IMR-90 (cell line): ENCODE results near the gene SH3RF3. TPM values are rescaled to one million over a fixed set of nuclear protein-coding genes. Genes with fewer than 3 reads are reported as not detected.

Source experiments
- ATAC-seq: fragments of 200-7000 bp; cut with Tn5 transposase; 2 replicates; pipeline ENCODE4 v1.9.1; 2020; ENCODE audit warnings: low read depth, mild to moderate bottlenecking, moderate library complexity
- BruUV-seq: library from RNA; stranded (reverse); fragments of 400-500 nt; replicated peaks from 2 replicates; lab custom pipeline; 2021; lab: Mats Ljungman, UMichigan
- CTCF ChIA-PET: fragments of 300-600 bp; formaldehyde crosslinking; extraction: SDS; loops from one replicate; lab custom pipeline; 2021; ENCODE audit warnings: antibody characterized with exemption; lab: Yijun Ruan, JAX
- POLR2A ChIA-PET: fragments of 300-600 bp; sonication (Branson Sonifier 250); formaldehyde crosslinking; loops from one replicate; lab custom pipeline; 2022; ENCODE audit warnings: antibody characterized with exemption; ENCODE audit not compliant: unreplicated experiment; lab: Charles Lee
- DNase-seq: peaks from one replicate; pipeline ENCODE4 v3.0.0; 2013
- H2AFZ ChIP-seq: replicated peaks from 2 replicates; pipeline ENCODE3; 2013; ENCODE audit warnings: low read length, mild to moderate bottlenecking; ENCODE audit not compliant: poor library complexity
- H2AK5ac ChIP-seq: 2 replicates; pipeline ENCODE4 v1.6.1; 2013; ENCODE audit warnings: low read depth, low read length, inconsistent platforms
- H2AK9ac ChIP-seq: replicated peaks from 2 replicates; pipeline ENCODE3; 2013; ENCODE audit warnings: mild to moderate bottlenecking, low read depth, low read length, moderate library complexity; ENCODE audit not compliant: poor library complexity
- H2BK120ac ChIP-seq: 2 replicates; pipeline ENCODE4 v1.6.1; 2013; ENCODE audit warnings: low read depth, low read length, inconsistent platforms
- H2BK15ac ChIP-seq: 3 replicates; pipeline ENCODE4 v1.6.1; 2013; ENCODE audit warnings: low read depth, low read length, inconsistent platforms
- H2BK20ac ChIP-seq: 2 replicates; pipeline ENCODE4 v1.6.1; 2013; ENCODE audit warnings: low read depth, mild to moderate bottlenecking, inconsistent platforms, low read length, moderate library complexity
- H2BK5ac ChIP-seq: 2 replicates; pipeline ENCODE4 v1.6.1; 2013; ENCODE audit warnings: mild to moderate bottlenecking, low read depth, low read length, inconsistent platforms; ENCODE audit not compliant: poor library complexity, severe bottlenecking
- H3K14ac ChIP-seq: replicated peaks from 2 replicates; pipeline ENCODE4 v1.6.1; 2013; ENCODE audit warnings: low read depth, low read length, inconsistent platforms
- H3K18ac ChIP-seq: 2 replicates; pipeline ENCODE4 v1.6.1; 2013; ENCODE audit warnings: low read depth, low read length, control low read depth
- H3K23ac ChIP-seq: 2 replicates; pipeline ENCODE4 v1.6.1; 2013; ENCODE audit warnings: low read depth, low read length, inconsistent platforms
- H3K27ac ChIP-seq: 2 replicates; pipeline ENCODE4 v1.5.1; 2013; ENCODE audit warnings: mild to moderate bottlenecking, control low read depth, low read length; ENCODE audit not compliant: insufficient read depth
- H3K27me3 ChIP-seq: 2 replicates; pipeline ENCODE4 v1.6.1; 2013; ENCODE audit warnings: low read length; ENCODE audit not compliant: control insufficient read depth, insufficient read depth
- H3K36me3 ChIP-seq: 2 replicates; pipeline ENCODE4 v1.6.1; 2013; ENCODE audit warnings: low read length, mixed read lengths; ENCODE audit not compliant: control insufficient read depth, insufficient read depth
- H3K4ac ChIP-seq: 2 replicates; pipeline ENCODE4 v1.6.1; 2013; ENCODE audit warnings: low read depth, low read length, inconsistent platforms
- H3K4me1 ChIP-seq: 2 replicates; pipeline ENCODE4 v1.6.1; 2013; ENCODE audit warnings: low read length, mixed read lengths; ENCODE audit not compliant: control insufficient read depth, insufficient read depth
- H3K4me2 ChIP-seq: 2 replicates; pipeline ENCODE4 v1.6.1; 2013; ENCODE audit warnings: low read depth, mild to moderate bottlenecking, control low read depth, low read length, moderate library complexity
- H3K4me3 ChIP-seq: 2 replicates; pipeline ENCODE4 v1.5.1; 2013; ENCODE audit warnings: low read depth, mild to moderate bottlenecking, control low read depth, low read length, moderate library complexity; ENCODE audit not compliant: insufficient read depth
- H3K56ac ChIP-seq: 2 replicates; pipeline ENCODE4 v1.6.1; 2013; ENCODE audit warnings: low read length, inconsistent platforms; ENCODE audit not compliant: insufficient read depth; ENCODE audit errors: extremely low read depth
- H3K79me1 ChIP-seq, 2 experiments: 2 replicates each; pipeline ENCODE4 v1.6.1; 2013; ENCODE audit warnings: low read length in 2 of 2, inconsistent platforms in 1 of 2, low read depth in 1 of 2
- H3K9ac ChIP-seq: 2 replicates; pipeline ENCODE4 v1.6.1; 2013; ENCODE audit warnings: low read depth, low read length, control low read depth
- H3K9me1 ChIP-seq: 2 replicates; pipeline ENCODE4 v1.6.1; 2013; ENCODE audit warnings: low read length, inconsistent platforms; ENCODE audit not compliant: insufficient read depth
- H3K9me3 ChIP-seq: 2 replicates; pipeline ENCODE4 v1.6.1; 2013; ENCODE audit warnings: low read length; ENCODE audit not compliant: control insufficient read depth, insufficient read depth
- H4K20me1 ChIP-seq: 2 replicates; pipeline ENCODE4 v1.6.1; 2013; ENCODE audit warnings: low read length, inconsistent platforms; ENCODE audit not compliant: insufficient read depth
- H4K5ac ChIP-seq: 2 replicates; pipeline ENCODE4 v1.6.1; 2013; ENCODE audit warnings: mild to moderate bottlenecking, low read depth, low read length, control low read depth
- H4K8ac ChIP-seq, 2 experiments: 2 replicates each; pipeline ENCODE4 v1.6.1; 2013; ENCODE audit warnings: low read depth in 2 of 2, low read length in 2 of 2, control low read depth in 1 of 2, inconsistent platforms in 1 of 2
- H4K91ac ChIP-seq: 2 replicates; pipeline ENCODE4 v1.6.1; 2013; ENCODE audit warnings: low read depth, low read length, inconsistent platforms; ENCODE audit not compliant: insufficient read depth
- CEBPB ChIP-seq: IDR thresholded peaks from 2 replicates; pipeline ENCODE4 v1.6.1; 2012; ENCODE audit warnings: low read depth, low read length, improper control_type of control experiment
- CTCF ChIP-seq: conservative IDR thresholded peaks from 2 replicates; pipeline ENCODE4 v1.5.1; 2012; ENCODE audit warnings: mild to moderate bottlenecking, low read depth, low read length, improper control_type of control experiment
- FOS ChIP-seq: fragments of 150-350 bp; IDR thresholded peaks from 2 replicates; pipeline ENCODE4 v1.6.1; 2016; ENCODE audit warnings: low read depth, low read length
- NFE2L2 ChIP-seq: fragments of 150-350 bp; IDR thresholded peaks from 2 replicates; pipeline ENCODE4 v1.6.1; 2016; ENCODE audit warnings: low read depth, mild to moderate bottlenecking, low read length
- RCOR1 ChIP-seq: IDR thresholded peaks from 2 replicates; pipeline ENCODE4 v1.6.1; 2012; ENCODE audit warnings: mild to moderate bottlenecking, low read length, improper control_type of control experiment; ENCODE audit not compliant: insufficient replicate concordance
- RFX5 ChIP-seq: IDR thresholded peaks from 2 replicates; pipeline ENCODE4 v1.8.0; 2012; ENCODE audit warnings: low read depth, mild to moderate bottlenecking, low read length, moderate library complexity
- WGBS, 2 experiments: methylation state at CpG; one replicate each; pipeline versions ENCODE4 v1.1.5 to v1.1.7; 2013; ENCODE audit warnings: missing lambda C conversion rate in 2 of 2; ENCODE audit not compliant: insufficient read length in 1 of 2; ENCODE audit errors: extremely low coverage in 2 of 2; 5-methylcytosine and 5-hydroxymethylcytosine counted together
- dilution Hi-C: fragments of 300-500 bp; cut with HindIII; formaldehyde crosslinking; loops from one replicate; pipeline ENCODE4 v1.14.3; 2018; ENCODE audit warnings: low sequenced_read_pairs; ENCODE audit not compliant: unreplicated experiment
- in situ Hi-C: fragments of 300-500 bp; cut with MboI; formaldehyde crosslinking; loops from 3 replicates; pipeline ENCODE4 v1.14.3; 2019; ENCODE audit warnings: low sequenced_read_pairs, inconsistent platforms, mixed read lengths
- intact Hi-C: fragments of 100-400 bp; cut with micrococcal nuclease; formaldehyde crosslinking; loops from 2 replicates; pipeline ENCODE4 v1.10.0; 2022
- polyA plus RNA-seq, 3 experiments: library from polyadenylated mRNA; depleted of rRNA; stranded (reverse); fragments of >200 nt; gene quantifications; 2 replicates each; pipeline ENCODE4 v1.2.3, GENCODE V29; 2012; ENCODE audit warnings: low replicate concordance in 1 of 3
- total RNA-seq: library from RNA; depleted of rRNA; stranded (reverse); fragments of >200 nt; gene quantifications from 2 replicates; pipeline ENCODE4 v1.2.3, GENCODE V29; 2012
- TF ChIP-seq, protein P1 (sequence below): fragments of 150-350 bp; IDR thresholded peaks from 2 replicates; pipeline ENCODE4 v1.6.1; 2016; ENCODE audit warnings: low read depth, mild to moderate bottlenecking, low read length, moderate library complexity, borderline replicate concordance

Gene SH3RF3
- total and polyA plus RNA-seq, 2 of the 4 experiments (the other 2 are of a cell fraction): 3.4 to 5.3 TPM

DNA sequence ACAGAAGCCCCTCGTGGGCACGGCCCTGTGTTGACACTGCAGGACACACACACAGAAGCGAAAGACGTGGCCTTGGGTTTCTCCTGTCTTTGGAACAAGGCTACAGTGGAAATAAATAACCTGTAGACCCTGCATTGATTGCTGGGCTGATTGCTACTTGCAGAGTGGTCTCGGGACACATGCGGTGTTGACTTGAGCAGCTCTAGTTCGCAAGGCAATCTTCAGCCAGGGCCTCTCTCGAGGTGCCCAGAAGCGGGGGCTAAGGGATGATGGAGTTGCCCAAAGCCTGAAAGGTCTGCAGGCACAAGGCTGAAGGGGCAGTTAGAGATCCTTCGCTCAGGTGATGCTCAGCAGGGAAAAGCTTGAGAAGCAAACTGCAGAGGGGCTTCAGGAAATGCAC, 304.5 kb downstream of the SH3RF3 start:
- Histone ChIP-seq H3K36me3 (peaks cover 29% of the 10 kb centered on the region), H4K5ac (no peak overlapping the region), H3K4me1 (peaks cover 13% of the 10 kb centered on the region), H3K18ac (no peak overlapping the region), H4K20me1 (peaks cover 17% of the 10 kb centered on the region), H4K91ac (no peak overlapping the region), H2BK15ac (no peak overlapping the region), H3K79me1 (peaks cover 2 to 18% of the 10 kb centered on the region in 2 experiments; a peak in 3 of 4 replicates), H2BK5ac (no peak overlapping the region), H3K4me2 (no peak overlapping the region), H3K9me3 (no peaks in the 10 kb centered on the region), H3K14ac (no peak overlapping the region), H4K8ac (no peak overlapping the region), H3K9ac (no peak overlapping the region), H2BK20ac (no peak overlapping the region), H2BK120ac (no peak overlapping the region), H2AK9ac (no peak overlapping the region), H2AFZ (no peak overlapping the region), H3K9me1 (peaks cover 28% of the 10 kb centered on the region), H3K56ac (no peak overlapping the region), H3K4ac (no peak overlapping the region), H3K27ac (no peak overlapping the region), H3K27me3 (no peaks in the 10 kb centered on the region), H3K4me3 (no peak overlapping the region), H3K23ac (no peak overlapping the region), H2AK5ac (no peak overlapping the region)
- 93% methylated on average over 3 of the region's 10 CpGs; no CpG with 5 or more reads in 1 of the 2 experiments for WGBS, 2 experiments
- intact Hi-C loops (no loop called here), dilution Hi-C loops (no loop called here), in situ Hi-C loops (no loop called here)
- ChIA-PET POLR2A (no interaction called here), CTCF (interaction anchor here (0.6 kb wide), 1 partner anchor 1037 kb away, joined by 4 read pairs; no protein-coding TSS in a partner anchor)
- DNase-seq (no peak), ATAC-seq (no peak)
- no TSS peak for BruUV-seq
- TF ChIP-seq CTCF (no peak), CEBPB (no peak), NFE2L2 (no peak), RFX5 (no peak), RCOR1 (no peak), FOS (no peak)
- TF ChIP-seq, protein P1, sequence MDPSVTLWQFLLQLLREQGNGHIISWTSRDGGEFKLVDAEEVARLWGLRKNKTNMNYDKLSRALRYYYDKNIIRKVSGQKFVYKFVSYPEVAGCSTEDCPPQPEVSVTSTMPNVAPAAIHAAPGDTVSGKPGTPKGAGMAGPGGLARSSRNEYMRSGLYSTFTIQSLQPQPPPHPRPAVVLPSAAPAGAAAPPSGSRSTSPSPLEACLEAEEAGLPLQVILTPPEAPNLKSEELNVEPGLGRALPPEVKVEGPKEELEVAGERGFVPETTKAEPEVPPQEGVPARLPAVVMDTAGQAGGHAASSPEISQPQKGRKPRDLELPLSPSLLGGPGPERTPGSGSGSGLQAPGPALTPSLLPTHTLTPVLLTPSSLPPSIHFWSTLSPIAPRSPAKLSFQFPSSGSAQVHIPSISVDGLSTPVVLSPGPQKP: no peak
